ENCODE data around the gene NEDD4. TPM values are rescaled to one million over a fixed set of nuclear protein-coding genes. Genes with fewer than 3 reads are reported as not detected.

Gene NEDD4
- total RNA-seq, 4 donors from 2014 or later, result 16.1 to 55.3 (median 26.6) TPM

- Histone ChIP-seq H3K27ac (no peak overlapping the region), H3K36me3 (no peaks in the 10 kb centered on the region), H3K9me3 (no peaks in the 10 kb centered on the region), H3K27me3 (no peaks in the 10 kb centered on the region), H3K4me3 (no peak overlapping the region), H3K4me1 (no peaks in the 10 kb centered on the region)
- WGBS, result 80% methylated on average over 3 of the region's 3 CpGs
- DNase-seq (ENCODE audit: low spot score in 2 of 2), result no peak
- TF ChIP-seq POLR2AphosphoS5 (IDR thresholded peaks at IDR 0.05), result no peak
- TF ChIP-seq EP300 (IDR thresholded peaks at IDR 0.05), result no peak
- no peak for TF ChIP-seq CTCF (IDR thresholded peaks at IDR 0.05)
- TF ChIP-seq POLR2A (IDR thresholded peaks at IDR 0.05), result no peak
Observed at GRCh38 chr15:55778932-55779331, 214.5 kb downstream of the NEDD4 start.
